ENCODE data around the gene NKRF. TPM values are rescaled to one million over a fixed set of nuclear protein-coding genes. Genes with fewer than 3 reads are reported as not detected.

The NKRF gene
- total RNA-seq, 1 donor from 2014 or later = 17.4 TPM

DNA sequence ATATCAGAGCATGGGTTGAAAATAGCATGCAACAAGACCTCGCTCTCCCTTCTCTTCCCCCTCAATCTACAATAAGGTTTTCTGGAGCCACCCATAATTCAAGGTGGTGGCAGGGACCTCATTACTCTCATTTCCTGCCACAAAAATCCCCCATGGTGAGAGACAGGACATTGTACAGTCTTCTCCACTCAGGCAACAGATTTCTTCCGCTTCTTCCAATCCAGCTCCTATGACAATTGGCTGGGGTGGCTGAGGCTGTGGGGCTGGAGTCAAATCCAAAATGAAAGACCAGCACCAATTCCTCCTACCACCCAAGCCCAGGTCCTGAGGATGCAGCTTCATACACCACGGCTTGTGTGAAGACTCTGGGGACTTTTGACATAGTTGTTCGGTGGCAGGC, 40.3 kb upstream of the NKRF start:
- H3K4me3 Mint-ChIP-seq = no peak overlapping the region
- H3K27me3 ChIP-seq = no peaks in the 10 kb centered on the region
- H3K4me3 ChIP-seq = no peak overlapping the region
- no peaks in the 10 kb centered on the region for H4K20me1 ChIP-seq (ENCODE audit: low read depth)
- H3K4me2 ChIP-seq = no peak overlapping the region
- H3K27me3 Mint-ChIP-seq (ENCODE audit: insufficient read depth, low read depth) = no peaks in the 10 kb centered on the region
- H3K4me1 ChIP-seq = no peaks in the 10 kb centered on the region
- H3K9ac ChIP-seq = no peak overlapping the region
- no peak overlapping the region for H2AFZ ChIP-seq (replicated peaks)
- no peaks in the 10 kb centered on the region for H3K9me3 ChIP-seq (ENCODE audit: low read depth)
- no peaks in the 10 kb centered on the region for H3F3A ChIP-seq (ENCODE audit: low read depth)
- H3K27ac ChIP-seq = no peak overlapping the region
- peaks cover 7% of the 10 kb centered on the region for H3K36me3 Mint-ChIP-seq
- H3K36me3 ChIP-seq = no peaks in the 10 kb centered on the region
- H3K79me2 ChIP-seq (ENCODE audit: low read depth) = no peaks in the 10 kb centered on the region
- peaks cover 9% of the 10 kb centered on the region for H3K9me3 Mint-ChIP-seq
- TF ChIP-seq EZH2 (IDR thresholded peaks at IDR 0.05) (no peak), EZH2phosphoT487 (IDR thresholded peaks at IDR 0.05) (no peak)
- TF ChIP-seq, protein P1, sequence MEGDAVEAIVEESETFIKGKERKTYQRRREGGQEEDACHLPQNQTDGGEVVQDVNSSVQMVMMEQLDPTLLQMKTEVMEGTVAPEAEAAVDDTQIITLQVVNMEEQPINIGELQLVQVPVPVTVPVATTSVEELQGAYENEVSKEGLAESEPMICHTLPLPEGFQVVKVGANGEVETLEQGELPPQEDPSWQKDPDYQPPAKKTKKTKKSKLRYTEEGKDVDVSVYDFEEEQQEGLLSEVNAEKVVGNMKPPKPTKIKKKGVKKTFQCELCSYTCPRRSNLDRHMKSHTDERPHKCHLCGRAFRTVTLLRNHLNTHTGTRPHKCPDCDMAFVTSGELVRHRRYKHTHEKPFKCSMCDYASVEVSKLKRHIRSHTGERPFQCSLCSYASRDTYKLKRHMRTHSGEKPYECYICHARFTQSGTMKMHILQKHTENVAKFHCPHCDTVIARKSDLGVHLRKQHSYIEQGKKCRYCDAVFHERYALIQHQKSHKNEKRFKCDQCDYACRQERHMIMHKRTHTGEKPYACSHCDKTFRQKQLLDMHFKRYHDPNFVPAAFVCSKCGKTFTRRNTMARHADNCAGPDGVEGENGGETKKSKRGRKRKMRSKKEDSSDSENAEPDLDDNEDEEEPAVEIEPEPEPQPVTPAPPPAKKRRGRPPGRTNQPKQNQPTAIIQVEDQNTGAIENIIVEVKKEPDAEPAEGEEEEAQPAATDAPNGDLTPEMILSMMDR (IDR thresholded peaks at IDR 0.05) = no peak
- no peak for DNase-seq (ENCODE audit: low spot score)
- no peaks in the 10 kb centered on the region for H3K4me1 Mint-ChIP-seq
- H3K27ac Mint-ChIP-seq = no peak overlapping the region

DNA sequence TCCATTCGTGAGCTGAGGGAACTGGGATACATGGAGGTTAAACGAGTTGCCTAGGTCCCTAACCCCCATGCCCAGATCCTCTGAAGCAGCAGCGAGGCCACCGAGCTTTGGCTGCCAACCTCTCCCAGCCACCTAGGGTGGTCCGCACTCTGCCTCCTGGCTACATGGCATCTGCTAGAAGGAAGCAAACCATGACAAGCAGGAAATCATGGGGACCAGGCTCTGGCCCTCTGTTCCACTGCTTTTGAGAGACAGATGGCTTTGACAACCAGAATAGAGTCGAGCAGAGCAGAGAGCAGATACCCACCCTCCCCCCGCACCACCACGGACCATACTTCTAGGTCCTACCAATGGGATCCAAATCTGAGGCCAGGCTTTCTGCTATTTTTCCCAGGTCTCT, 37.5 kb upstream of the NKRF start:
- no peak for DNase-seq (ENCODE audit: low spot score)
- no peak overlapping the region for H3K27ac Mint-ChIP-seq
- Histone ChIP-seq H3K4me1 (no peaks in the 10 kb centered on the region), H3K4me3 (no peak overlapping the region), H3K9me3 (ENCODE audit: low read depth) (no peaks in the 10 kb centered on the region), H3K79me2 (ENCODE audit: low read depth) (no peaks in the 10 kb centered on the region), H3K27me3 (no peaks in the 10 kb centered on the region), H4K20me1 (ENCODE audit: low read depth) (no peaks in the 10 kb centered on the region), H3K27ac (no peak overlapping the region), H2AFZ (replicated peaks) (no peak overlapping the region), H3K9ac (no peak overlapping the region), H3F3A (ENCODE audit: low read depth) (no peaks in the 10 kb centered on the region), H3K4me2 (no peak overlapping the region), H3K36me3 (no peaks in the 10 kb centered on the region)
- no peaks in the 10 kb centered on the region for H3K27me3 Mint-ChIP-seq (ENCODE audit: insufficient read depth, low read depth)
- no peak overlapping the region for H3K4me3 Mint-ChIP-seq
- peaks cover 4% of the 10 kb centered on the region for H3K4me1 Mint-ChIP-seq
- H3K9me3 Mint-ChIP-seq = peaks cover 3% of the 10 kb centered on the region
- peaks cover 8% of the 10 kb centered on the region for H3K36me3 Mint-ChIP-seq
- TF ChIP-seq, protein P1 (IDR thresholded peaks at IDR 0.05) = no peak
- TF ChIP-seq EZH2 (IDR thresholded peaks at IDR 0.05) (no peak), EZH2phosphoT487 (IDR thresholded peaks at IDR 0.05) (no peak)

DNA sequence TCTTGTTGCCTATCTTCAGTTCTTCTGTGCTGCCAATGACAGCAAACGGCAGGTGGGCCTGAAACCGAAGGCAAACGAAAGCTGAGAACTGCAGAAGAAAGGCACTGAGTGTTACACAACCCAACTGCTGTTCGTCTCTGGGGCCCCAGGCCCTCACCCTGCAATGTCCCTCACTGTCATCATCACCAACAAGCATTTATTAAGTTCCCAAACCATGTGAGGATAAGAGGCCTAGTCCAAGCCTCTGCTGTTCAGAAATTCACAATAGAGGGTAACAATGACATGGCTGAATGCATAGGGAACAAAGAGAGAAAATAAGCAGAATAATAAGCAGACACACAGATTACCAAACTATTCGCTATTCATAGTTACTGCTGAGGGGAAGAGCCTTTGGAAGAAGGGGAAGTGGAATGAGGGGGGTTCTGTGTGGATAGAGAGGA, 34.5 kb upstream of the NKRF start:
- no peak for DNase-seq (ENCODE audit: low spot score)
- no peaks in the 10 kb centered on the region for H3K4me1 ChIP-seq
- H3K36me3 ChIP-seq = no peaks in the 10 kb centered on the region
- no peaks in the 10 kb centered on the region for H4K20me1 ChIP-seq (ENCODE audit: low read depth)
- no peak overlapping the region for H3K4me3 ChIP-seq
- Mint-ChIP-seq H3K4me1 (peaks cover 4% of the 10 kb centered on the region), H3K27ac (peak overlapping the region; percentile 50), H3K4me3 (no peak overlapping the region), H3K27me3 (ENCODE audit: insufficient read depth, low read depth) (no peaks in the 10 kb centered on the region), H3K9me3 (peaks cover 3% of the 10 kb centered on the region), H3K36me3 (peaks cover 17% of the 10 kb centered on the region)
- no peaks in the 10 kb centered on the region for H3F3A ChIP-seq (ENCODE audit: low read depth)
- no peaks in the 10 kb centered on the region for H3K27me3 ChIP-seq
- no peak for TF ChIP-seq EZH2 (IDR thresholded peaks at IDR 0.05)
- TF ChIP-seq, protein P1 (IDR thresholded peaks at IDR 0.05) = no peak
- TF ChIP-seq EZH2phosphoT487 (IDR thresholded peaks at IDR 0.05) = no peak
- H3K9ac ChIP-seq = no peak overlapping the region
- no peak overlapping the region for H2AFZ ChIP-seq (replicated peaks)
- H3K79me2 ChIP-seq (ENCODE audit: low read depth) = no peaks in the 10 kb centered on the region
- H3K9me3 ChIP-seq (ENCODE audit: low read depth) = no peaks in the 10 kb centered on the region
- H3K27ac ChIP-seq = no peak overlapping the region
- H3K4me2 ChIP-seq = no peak overlapping the region

Data from neural progenitor cell (in vitro differentiated cells).